ENCODE results near the gene ACSL3. TPM values are rescaled to one million over a fixed set of nuclear protein-coding genes. Genes with fewer than 3 reads are reported as not detected.

The ACSL3 gene
- polyA plus RNA-seq, 1 donor from 2014 or later = 119 TPM

- peak overlapping the region; percentile 85 for H3K9ac ChIP-seq (ENCODE audit: low read length)
- H3K9me3 ChIP-seq (ENCODE audit: low read length) = no peaks in the 10 kb centered on the region
- peaks cover 2% of the 10 kb centered on the region for H3F3A ChIP-seq (ENCODE audit: insufficient read depth, low read length, poor library complexity, severe bottlenecking)
- H3K79me2 ChIP-seq (replicated peaks; ENCODE audit: insufficient read depth, low read length) = peaks cover 36% of the 10 kb centered on the region
- no peak for TF ChIP-seq SMC3 (conservative IDR thresholded peaks at IDR 0.05; ENCODE audit: poor library complexity)
- peak overlapping the region; percentile 90 for H3K4me3 ChIP-seq (ENCODE audit: low read length)
- H3K27ac ChIP-seq (ENCODE audit: low read length) = peak overlapping the region; percentile 80
- H2AFZ ChIP-seq (ENCODE audit: low read depth, low read length) = no peak overlapping the region
- no peaks in the 10 kb centered on the region for H3K27me3 ChIP-seq (ENCODE audit: insufficient read depth, low read depth, low read length)
- no peak overlapping the region for H3K4me2 ChIP-seq (ENCODE audit: low read length)
- no peaks in the 10 kb centered on the region for H4K20me1 ChIP-seq (ENCODE audit: insufficient read depth)
- H3K9me2 ChIP-seq (ENCODE audit: insufficient read depth, low read length) = no peaks in the 10 kb centered on the region
- H3K36me3 ChIP-seq (ENCODE audit: insufficient read depth, low read length) = no peaks in the 10 kb centered on the region
These were observed 837 bp upstream of the ACSL3 start for GRCh38 chr2:222859786-222860612.

- Histone ChIP-seq H3K36me3 (ENCODE audit: insufficient read depth, low read length) (no peaks in the 10 kb centered on the region), H3K9me2 (ENCODE audit: insufficient read depth, low read length) (no peaks in the 10 kb centered on the region), H2AFZ (ENCODE audit: low read depth, low read length) (peak overlapping the region; percentile 51), H4K20me1 (ENCODE audit: insufficient read depth) (no peaks in the 10 kb centered on the region), H3K79me2 (replicated peaks; ENCODE audit: insufficient read depth, low read length) (peaks cover 51% of the 10 kb centered on the region), H3K4me3 (ENCODE audit: low read length) (peak overlapping the region; percentile 90), H3F3A (ENCODE audit: insufficient read depth, low read length, poor library complexity, severe bottlenecking) (peaks cover 2% of the 10 kb centered on the region), H3K27ac (ENCODE audit: low read length) (peak overlapping the region; percentile 80), H3K27me3 (ENCODE audit: insufficient read depth, low read depth, low read length) (no peaks in the 10 kb centered on the region), H3K9ac (ENCODE audit: low read length) (peak overlapping the region; percentile 85), H3K4me2 (ENCODE audit: low read length) (peak overlapping the region; percentile 89), H3K9me3 (ENCODE audit: low read length) (no peaks in the 10 kb centered on the region)
- TF ChIP-seq EZH2 (IDR thresholded peaks at IDR 0.05; ENCODE audit: borderline replicate concordance, insufficient read depth, low read length, poor library complexity, severe bottlenecking) = no peak
- TF ChIP-seq CTCF (IDR thresholded peaks at IDR 0.05; ENCODE audit: poor library complexity, severe bottlenecking) = no peak
- no peak for TF ChIP-seq REST (IDR thresholded peaks at IDR 0.05; ENCODE audit: borderline replicate concordance)
- TF ChIP-seq MXI1 (conservative IDR thresholded peaks at IDR 0.05; ENCODE audit: poor library complexity, severe bottlenecking) = no peak
- TF ChIP-seq SMC3 (conservative IDR thresholded peaks at IDR 0.05; ENCODE audit: poor library complexity) = no peak
- TF ChIP-seq RAD21 (conservative IDR thresholded peaks at IDR 0.05) = no peak
- TF ChIP-seq POLR2AphosphoS5 (IDR thresholded peaks at IDR 0.05) = no peak
- TF ChIP-seq EP300 (conservative IDR thresholded peaks at IDR 0.05; ENCODE audit: poor library complexity, severe bottlenecking) = no peak
- no peak for TF ChIP-seq TAF1 (IDR thresholded peaks at IDR 0.05; ENCODE audit: low read depth)
These were observed 722 bp downstream of the ACSL3 start for GRCh38 chr2:222861411-222862105.

All from neural cell (in vitro differentiated cells).